Hepatocyte (in vitro differentiated cells): Measurements from ENCODE around the gene AP1S3. TPM values are rescaled to one million over a fixed set of nuclear protein-coding genes. Genes with fewer than 3 reads are reported as not detected.
A peak's percentile ranks its signal among the peaks of the same experiment; 100 is the strongest.

ENCODE experiments used
- DNase-seq: peaks from one replicate; pipeline ENCODE4 v3.0.0-alpha.2; 2016; ENCODE audit warnings: low spot score
- H2AFZ ChIP-seq: fragments of 200-600 bp; sonication (generic); 2 replicates; pipeline ENCODE4 v1.6.0; 2016; ENCODE audit warnings: antibody characterized with exemption, mild to moderate bottlenecking
- H3K27ac ChIP-seq: fragments of 200-600 bp; sonication (generic); 2 replicates; pipeline ENCODE4 v1.5.1; 2016; ENCODE audit warnings: mild to moderate bottlenecking
- H3K27me3 ChIP-seq: fragments of 200-600 bp; sonication (generic); 2 replicates; pipeline ENCODE4 v1.6.1; 2016
- H3K36me3 ChIP-seq: fragments of 200-600 bp; sonication (generic); replicated peaks from 2 replicates; pipeline ENCODE4 v1.5.1; 2016; ENCODE audit warnings: low read depth; ENCODE audit not compliant: insufficient read depth
- H3K4me1 ChIP-seq: fragments of 200-600 bp; sonication (generic); 2 replicates; pipeline ENCODE4 v1.5.1; 2016; ENCODE audit warnings: mild to moderate bottlenecking, moderate library complexity; ENCODE audit not compliant: insufficient read depth
- H3K4me2 ChIP-seq: fragments of 200-600 bp; sonication (generic); 2 replicates; pipeline ENCODE4 v1.6.0; 2016
- H3K4me3 ChIP-seq: fragments of 200-600 bp; sonication (generic); 2 replicates; pipeline ENCODE4 v1.5.1; 2016; ENCODE audit warnings: mild to moderate bottlenecking
- H3K79me2 ChIP-seq: fragments of 200-600 bp; sonication (generic); 2 replicates; pipeline ENCODE4 v1.6.0; 2017; ENCODE audit warnings: mild to moderate bottlenecking
- H3K9me2 ChIP-seq: fragments of 200-600 bp; sonication (generic); replicated peaks from 2 replicates; pipeline ENCODE4 v1.6.0; 2017; ENCODE audit warnings: mild to moderate bottlenecking; ENCODE audit not compliant: insufficient read depth
- H3K9me3 ChIP-seq: fragments of 200-600 bp; sonication (generic); 2 replicates; pipeline ENCODE4 v1.5.1; 2016; ENCODE audit warnings: low read depth, mild to moderate bottlenecking
- H4K20me1 ChIP-seq: fragments of 200-600 bp; sonication (generic); 2 replicates; pipeline ENCODE4 v1.6.0; 2016; ENCODE audit warnings: mild to moderate bottlenecking; ENCODE audit not compliant: insufficient read depth, poor library complexity, severe bottlenecking
- EZH2 ChIP-seq: fragments of 200-600 bp; sonication (generic); IDR thresholded peaks from 2 replicates; pipeline ENCODE4 v1.6.1; 2016; ENCODE audit warnings: antibody characterized with exemption, mild to moderate bottlenecking, borderline replicate concordance
- EZH2phosphoT487 ChIP-seq: fragments of 200-600 bp; sonication (generic); IDR thresholded peaks from one replicate; pipeline ENCODE4 v1.6.1; 2018; ENCODE audit warnings: antibody characterized with exemption, mild to moderate bottlenecking, low read depth, moderate library complexity; ENCODE audit not compliant: unreplicated experiment, severe bottlenecking
- WGBS: methylation state at CpG from one replicate; pipeline ENCODE4 v1.1.6; 2016; ENCODE audit warnings: low lambda C conversion rate; ENCODE audit errors: missing lambda C conversion rate; 5-methylcytosine and 5-hydroxymethylcytosine counted together
- polyA plus RNA-seq: library from polyadenylated mRNA; unstranded; fragments of >200 nt; fragmentation: Nextera tagmentation; extraction: Ambion mirVana; gene quantifications from 2 replicates; pipeline ENCODE4 v1.2.1, GENCODE V29; 2016
- total RNA-seq: library from RNA; depleted of rRNA; stranded (reverse); fragments of >200 nt; gene quantifications from 2 replicates; pipeline ENCODE4 v1.2.3, GENCODE V29; 2014
- TF ChIP-seq, protein P1 (sequence below): fragments of 200-600 bp; sonication (generic); IDR thresholded peaks from 2 replicates; pipeline ENCODE4 v1.5.1; 2016; ENCODE audit warnings: antibody characterized with exemption, mild to moderate bottlenecking; ENCODE audit not compliant: poor library complexity

AP1S3 gene
- total and polyA plus RNA-seq, 2 experiments from 2014 or later: 16.5 to 30.7 TPM

- no peaks in the 10 kb centered on the region for H3K79me2 ChIP-seq
- H3K27ac ChIP-seq: peak overlapping the region; percentile 97
- H3K27me3 ChIP-seq: no peaks in the 10 kb centered on the region
- H3K4me1 ChIP-seq: peaks cover 20% of the 10 kb centered on the region
- no peak overlapping the region for H2AFZ ChIP-seq
- peak; percentile 75 for DNase-seq
- 27% methylated on average over 8 of the region's 8 CpGs for WGBS
- TF ChIP-seq EZH2phosphoT487: no peak
- no peak for TF ChIP-seq EZH2
- TF ChIP-seq, protein P1, sequence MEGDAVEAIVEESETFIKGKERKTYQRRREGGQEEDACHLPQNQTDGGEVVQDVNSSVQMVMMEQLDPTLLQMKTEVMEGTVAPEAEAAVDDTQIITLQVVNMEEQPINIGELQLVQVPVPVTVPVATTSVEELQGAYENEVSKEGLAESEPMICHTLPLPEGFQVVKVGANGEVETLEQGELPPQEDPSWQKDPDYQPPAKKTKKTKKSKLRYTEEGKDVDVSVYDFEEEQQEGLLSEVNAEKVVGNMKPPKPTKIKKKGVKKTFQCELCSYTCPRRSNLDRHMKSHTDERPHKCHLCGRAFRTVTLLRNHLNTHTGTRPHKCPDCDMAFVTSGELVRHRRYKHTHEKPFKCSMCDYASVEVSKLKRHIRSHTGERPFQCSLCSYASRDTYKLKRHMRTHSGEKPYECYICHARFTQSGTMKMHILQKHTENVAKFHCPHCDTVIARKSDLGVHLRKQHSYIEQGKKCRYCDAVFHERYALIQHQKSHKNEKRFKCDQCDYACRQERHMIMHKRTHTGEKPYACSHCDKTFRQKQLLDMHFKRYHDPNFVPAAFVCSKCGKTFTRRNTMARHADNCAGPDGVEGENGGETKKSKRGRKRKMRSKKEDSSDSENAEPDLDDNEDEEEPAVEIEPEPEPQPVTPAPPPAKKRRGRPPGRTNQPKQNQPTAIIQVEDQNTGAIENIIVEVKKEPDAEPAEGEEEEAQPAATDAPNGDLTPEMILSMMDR: no peak
- no peaks in the 10 kb centered on the region for H3K36me3 ChIP-seq
- H3K9me2 ChIP-seq: no peaks in the 10 kb centered on the region
- no peaks in the 10 kb centered on the region for H4K20me1 ChIP-seq
- H3K4me2 ChIP-seq: peak overlapping the region; percentile 43
- no peak overlapping the region for H3K4me3 ChIP-seq
- H3K9me3 ChIP-seq: no peaks in the 10 kb centered on the region
These were observed 77.6 kb downstream of the AP1S3 start for GRCh38 chr2:223759569-223760430.

- no peak for DNase-seq
- H3K9me3 ChIP-seq: no peaks in the 10 kb centered on the region
- H3K36me3 ChIP-seq: no peaks in the 10 kb centered on the region
- H3K9me2 ChIP-seq: no peaks in the 10 kb centered on the region
- peaks cover 20% of the 10 kb centered on the region for H3K4me1 ChIP-seq
- peak overlapping the region; percentile 43 for H3K4me2 ChIP-seq
- H4K20me1 ChIP-seq: no peaks in the 10 kb centered on the region
- TF ChIP-seq, protein P1: no peak
- TF ChIP-seq EZH2: no peak
- TF ChIP-seq EZH2phosphoT487: no peak
- H3K79me2 ChIP-seq: no peaks in the 10 kb centered on the region
- no peaks in the 10 kb centered on the region for H3K27me3 ChIP-seq
- WGBS: 87% methylated on average over 4 of the region's 4 CpGs
- no peak overlapping the region for H3K4me3 ChIP-seq
- H2AFZ ChIP-seq: no peak overlapping the region
- H3K27ac ChIP-seq: peak overlapping the region; percentile 97
These were observed 79.1 kb downstream of the AP1S3 start for GRCh38 chr2:223758131-223758840.

- H3K4me3 ChIP-seq: no peak overlapping the region
- H3K36me3 ChIP-seq: no peaks in the 10 kb centered on the region
- H3K9me3 ChIP-seq: no peaks in the 10 kb centered on the region
- TF ChIP-seq, protein P1: no peak
- no peak for TF ChIP-seq EZH2phosphoT487
- no peak for TF ChIP-seq EZH2
- no peaks in the 10 kb centered on the region for H3K79me2 ChIP-seq
- H3K27ac ChIP-seq: no peak overlapping the region
- 95% methylated on average over 4 of the region's 4 CpGs for WGBS
- H3K9me2 ChIP-seq: no peaks in the 10 kb centered on the region
- H2AFZ ChIP-seq: no peak overlapping the region
- H3K4me2 ChIP-seq: no peak overlapping the region
- peaks cover 3% of the 10 kb centered on the region for H3K4me1 ChIP-seq
- H3K27me3 ChIP-seq: no peaks in the 10 kb centered on the region
- no peaks in the 10 kb centered on the region for H4K20me1 ChIP-seq
- DNase-seq: no peak
These were observed 83.4 kb downstream of the AP1S3 start for GRCh38 chr2:223753940-223754339.
